Measurements from ENCODE around the gene COL23A1.

- TF ChIP-seq CTCF (IDR thresholded peaks at IDR 0.05; ENCODE audit: poor library complexity) (no peak), EZH2phosphoT487 (IDR thresholded peaks at IDR 0.05; ENCODE audit: low read depth, severe bottlenecking, unreplicated experiment) (no peak), EZH2 (IDR thresholded peaks at IDR 0.05; ENCODE audit: borderline replicate concordance) (no peak)
These were observed 279.9 kb downstream of the COL23A1 start for GRCh38 chr5:178310130-178310865.

Measured in hepatocyte (in vitro differentiated cells).